ENCODE measurements around the gene PTPN13. TPM values are rescaled to one million over a fixed set of nuclear protein-coding genes. Genes with fewer than 3 reads are reported as not detected.

The PTPN13 gene
- total RNA-seq, 3 donors from 2014 or later: 2.9 to 15.6 (median 3.7) TPM

GRCh38 chr4:86848732-86849619 is 254.9 kb downstream of the PTPN13 start, which contains the start of gene SLC10A6:
SLC10A6 (minus strand) TSS chr4:86849384; CDS start chr4:86849115, 269 bp downstream.
- intact Hi-C loops (cut with DNase I, micrococcal nuclease): no loop called here
- H3K36me3 ChIP-seq (ENCODE audit: low read depth): no peaks in the 10 kb centered on the region
- no peaks in the 10 kb centered on the region for H3K9me3 ChIP-seq
- no peak within 1 kb of the TSS for H3K4me3 ChIP-seq
- ATAC-seq (no peak), DNase-seq (no peak)
- TF ChIP-seq CTCF (IDR thresholded peaks at IDR 0.05): no peak
- no peaks in the 10 kb centered on the region for H3K4me1 ChIP-seq (ENCODE audit: low read depth)

- DNase-seq (no peak), ATAC-seq (no peak)
- TF ChIP-seq CTCF (IDR thresholded peaks at IDR 0.05): no peak
- Histone ChIP-seq H3K9me3 (no peaks in the 10 kb centered on the region), H3K36me3 (ENCODE audit: low read depth) (no peaks in the 10 kb centered on the region), H3K4me1 (ENCODE audit: low read depth) (no peaks in the 10 kb centered on the region), H3K4me3 (no peak overlapping the region)
- intact Hi-C loops (cut with DNase I, micrococcal nuclease): no loop called here
Observed at GRCh38 chr4:86853209-86853608, 259.1 kb downstream of the PTPN13 start.

- intact Hi-C loops (cut with DNase I, micrococcal nuclease): no loop called here
Observed at GRCh38 chr4:86855572-86855971, 261.5 kb downstream of the PTPN13 start.

DNA sequence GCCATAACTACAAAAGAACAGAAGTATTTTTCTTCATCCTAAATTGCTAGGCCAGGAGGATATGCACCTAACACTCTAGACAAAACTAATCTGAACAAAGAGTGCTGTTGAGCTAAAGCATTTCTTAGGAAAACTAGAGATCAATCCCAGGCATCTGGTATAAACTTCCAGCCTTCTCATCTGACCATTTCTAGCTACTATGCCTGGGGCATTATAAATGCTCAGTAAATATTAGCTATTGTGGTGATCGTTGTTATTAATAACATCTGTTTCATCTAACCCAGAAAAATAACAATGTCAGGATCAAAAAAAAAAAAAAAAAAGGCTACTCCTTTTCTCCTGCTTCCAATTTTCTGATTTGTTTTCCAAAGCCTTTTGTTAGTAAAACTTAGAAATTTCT is 262.8 kb downstream of the PTPN13 start:
- no peaks in the 10 kb centered on the region for H3K4me1 ChIP-seq (ENCODE audit: low read depth)
- ATAC-seq (no peak), DNase-seq (no peak)
- H3K9me3 ChIP-seq: no peaks in the 10 kb centered on the region
- no peak overlapping the region for H3K4me3 ChIP-seq
- no peaks in the 10 kb centered on the region for H3K36me3 ChIP-seq (ENCODE audit: low read depth)
- no peak for TF ChIP-seq CTCF (IDR thresholded peaks at IDR 0.05)
- intact Hi-C loops (cut with DNase I, micrococcal nuclease): no loop called here

More at GRCh38 chr4:86855572-86855971, 261.5 kb downstream of the PTPN13 start:
- ATAC-seq: no peak
- no peaks in the 10 kb centered on the region for H3K4me1 ChIP-seq (ENCODE audit: low read depth)
- no peak for TF ChIP-seq CTCF (IDR thresholded peaks at IDR 0.05)
- no peak for DNase-seq
- H3K36me3 ChIP-seq (ENCODE audit: low read depth): no peaks in the 10 kb centered on the region
- H3K9me3 ChIP-seq: no peaks in the 10 kb centered on the region
- no peak overlapping the region for H3K4me3 ChIP-seq

DNA sequence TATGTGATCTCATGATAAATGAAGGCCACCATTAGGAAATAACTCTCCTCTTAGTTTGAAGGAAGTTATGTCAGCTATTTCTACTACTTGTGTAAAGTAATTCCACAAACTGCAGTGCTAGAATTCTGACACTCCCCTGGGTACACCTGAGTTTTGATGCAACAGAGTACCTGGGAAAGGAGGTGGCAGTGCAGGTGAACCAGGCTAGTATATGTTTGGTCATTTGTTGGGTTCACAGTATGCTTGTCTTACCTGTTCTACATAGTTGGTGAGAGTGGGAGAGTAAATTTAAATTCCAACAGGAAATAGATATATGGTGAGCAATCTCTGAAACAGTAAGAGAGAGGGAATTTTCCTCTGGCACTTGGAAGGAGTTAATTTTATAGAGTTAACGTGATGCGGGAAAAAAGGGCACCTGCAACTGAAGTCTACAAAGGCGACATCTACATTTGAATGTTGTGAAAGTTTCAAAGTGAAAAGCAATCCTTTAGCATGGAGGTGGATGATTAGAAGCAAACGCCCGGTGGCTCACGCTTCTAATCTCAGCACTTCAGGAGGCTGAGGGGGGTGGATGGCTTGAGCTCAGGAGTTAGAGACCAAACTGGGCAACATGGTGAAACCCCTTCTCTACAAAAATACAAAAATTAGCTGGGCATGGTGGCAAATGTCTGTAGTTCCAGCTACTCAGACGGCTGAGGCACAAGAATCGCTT is 263.4 kb downstream of the PTPN13 start:
- DNase-seq (no peak), ATAC-seq (no peak)
- H3K36me3 ChIP-seq (ENCODE audit: low read depth): no peaks in the 10 kb centered on the region
- no peak overlapping the region for H3K4me3 ChIP-seq
- TF ChIP-seq CTCF (IDR thresholded peaks at IDR 0.05): no peak
- no peaks in the 10 kb centered on the region for H3K4me1 ChIP-seq (ENCODE audit: low read depth)
- H3K9me3 ChIP-seq: no peaks in the 10 kb centered on the region
- intact Hi-C loops (cut with DNase I, micrococcal nuclease): no loop called here

Other genes starting within 250 kb of the PTPN13 start
- gene MAPK10, start 234.3 kb upstream of the PTPN13 start, total RNA-seq: 10 to 100 TPM in 1 of 3 donors, 1 to 10 TPM in 2; 4.2 to 19.2 (median 4.9) TPM